Mucosa of descending colon (tissue), 3 donors: ENCODE results near the gene MED13. TPM values are rescaled to one million over a fixed set of nuclear protein-coding genes. Genes with fewer than 3 reads are reported as not detected.
A peak's percentile ranks its signal among the peaks of the same experiment; 100 is the strongest.
"Not testable (repeated sequence)": the region's sequence is repeated elsewhere in the genome, so short reads cannot be mapped to it uniquely, and the experiment has no call there.

Experiments
- ATAC-seq: fragments of 200-7000 bp; cut with Tn5 transposase; one replicate; pipeline ENCODE4 v1.9.1; 2020; ENCODE audit warnings: mild to moderate bottlenecking, moderate library complexity
- DNase-seq, 3 donors: peaks; one replicate each; pipeline ENCODE4 v3.0.0-alpha.2; 2020
- H3K36me3 ChIP-seq: fragments of 200-600 bp; one replicate; pipeline ENCODE4 v1.8.0; 2021; ENCODE audit warnings: low read depth, mild to moderate bottlenecking
- H3K4me1 ChIP-seq: fragments of 200-600 bp; one replicate; pipeline ENCODE4 v1.8.0; 2021; ENCODE audit warnings: low read depth, mild to moderate bottlenecking
- H3K4me3 ChIP-seq: fragments of 200-600 bp; one replicate; pipeline ENCODE4 v1.8.0; 2021; ENCODE audit warnings: mild to moderate bottlenecking
- H3K9me3 ChIP-seq: fragments of 200-600 bp; one replicate; pipeline ENCODE4 v1.8.0; 2021; ENCODE audit warnings: mild to moderate bottlenecking
- CTCF ChIP-seq: fragments of 200-600 bp; IDR thresholded peaks from one replicate; pipeline ENCODE4 v1.8.0; 2022; ENCODE audit warnings: antibody characterized with exemption, mild to moderate bottlenecking
- intact Hi-C, 2 donors: fragments of 100-400 bp; cut with DNase I in 1 of 2; cut with micrococcal nuclease in 1 of 2; formaldehyde crosslinking; loops; one replicate each; pipeline versions ENCODE4 v1.11.0 to v1.11.1; 2022; cut with DNase I, micrococcal nuclease
- total RNA-seq, 3 donors: library from RNA; stranded (reverse); fragmentation: NEBNext Ultra II Directional in 2 of 3; extraction: Animal tissue kit (Norgen Biotek cat#: 25700) in 2 of 3; gene quantifications; one replicate each; pipeline versions ENCODE4 v1.2.1 to v1.2.4, GENCODE V29; 2021 to 2023
- donor health status: DM: no; HTN: no; CAD: no; lungs with moderate emphysema.
- donor health status: DM: no; HTN: no; CAD: no.
- donor health status: DM: no; HTN: yes; CAD: no.

MED13 gene
- total RNA-seq, 3 donors from 2014 or later: 71.1 to 104 (median 82.4) TPM

GRCh38 chr17:62004388-62004787, 60.7 kb downstream of the MED13 start:
- Histone ChIP-seq H3K9me3 (no peaks in the 10 kb centered on the region), H3K4me3 (no peak overlapping the region), H3K4me1 (peaks cover 2% of the 10 kb centered on the region), H3K36me3 (no peaks in the 10 kb centered on the region)
- DNase-seq: no peak
- TF ChIP-seq CTCF: no peak
- intact Hi-C loops: no loop called here
- no peak for ATAC-seq

GRCh38 chr17:62003141-62003540, 61.9 kb downstream of the MED13 start:
- H3K36me3 ChIP-seq, intact Hi-C loops, H3K4me3 ChIP-seq, DNase-seq, H3K9me3 ChIP-seq, H3K4me1 ChIP-seq, ATAC-seq: not testable (repeated sequence)

GRCh38 chr17:62001105-62001504, 64.0 kb downstream of the MED13 start:
- no peak for ATAC-seq
- Histone ChIP-seq H3K9me3 (no peaks in the 10 kb centered on the region), H3K4me3 (no peak overlapping the region), H3K4me1 (peaks cover 3% of the 10 kb centered on the region), H3K36me3 (no peaks in the 10 kb centered on the region)
- TF ChIP-seq CTCF: no peak
- intact Hi-C loops: no loop called here
- DNase-seq: no peak

GRCh38 chr17:62000186-62000585, 64.9 kb downstream of the MED13 start:
- H3K36me3 ChIP-seq: no peaks in the 10 kb centered on the region
- DNase-seq: no peak
- H3K9me3 ChIP-seq: no peaks in the 10 kb centered on the region
- no peak for ATAC-seq
- H3K4me3 ChIP-seq: no peak overlapping the region
- intact Hi-C loops: no loop called here
- H3K4me1 ChIP-seq: peaks cover 3% of the 10 kb centered on the region
- TF ChIP-seq CTCF: no peak

- H3K9me3 ChIP-seq, ATAC-seq, intact Hi-C loops, H3K4me1 ChIP-seq, H3K4me3 ChIP-seq, H3K36me3 ChIP-seq, DNase-seq: not testable (repeated sequence)
These were observed 66.5 kb downstream of the MED13 start for GRCh38 chr17:61998534-61998933.

GRCh38 chr17:61997664-61998063, 67.4 kb downstream of the MED13 start:
- Histone ChIP-seq H3K36me3 (peaks cover 7% of the 10 kb centered on the region), H3K9me3 (no peaks in the 10 kb centered on the region), H3K4me3 (no peak overlapping the region), H3K4me1 (peaks cover 3% of the 10 kb centered on the region)
- ATAC-seq: peak; percentile 63
- TF ChIP-seq CTCF: no peak
- intact Hi-C loops: no loop called here
- no peak for DNase-seq

- DNase-seq (no peak), ATAC-seq (no peak)
- H3K4me3 ChIP-seq: no peak overlapping the region
- H3K9me3 ChIP-seq: no peaks in the 10 kb centered on the region
- H3K36me3 ChIP-seq: peaks cover 7% of the 10 kb centered on the region
- H3K4me1 ChIP-seq: peaks cover 3% of the 10 kb centered on the region
- intact Hi-C loops: no loop called here
- TF ChIP-seq CTCF: no peak
These were observed 68.0 kb downstream of the MED13 start for GRCh38 chr17:61996916-61997605.
